Brain microvascular endothelial cell (primary cell): ENCODE results near the gene SLU7.

Experiments
- DNase-seq: peaks from one replicate; pipeline ENCODE4 v3.0.0-alpha.2; 2020
- H3K27ac ChIP-seq: fragments of 250-450 bp; sonication (Bioruptor Pico); 2 replicates; pipeline ENCODE4 v1.5.1; 2020; ENCODE audit warnings: mild to moderate bottlenecking, moderate library complexity
- H3K27me3 ChIP-seq: fragments of 250-450 bp; sonication (Bioruptor Pico); replicated peaks from 2 replicates; pipeline ENCODE4 v1.5.1; 2020; ENCODE audit warnings: mild to moderate bottlenecking
- H3K36me3 ChIP-seq: fragments of 250-450 bp; sonication (Bioruptor Pico); replicated peaks from 2 replicates; pipeline ENCODE4 v1.5.1; 2020; ENCODE audit warnings: mild to moderate bottlenecking
- H3K4me3 ChIP-seq: 2 replicates; pipeline ENCODE4 v1.5.1; 2011; ENCODE audit warnings: low read depth, mild to moderate bottlenecking, control low read depth, low read length, moderate library complexity
- CTCF ChIP-seq: IDR thresholded peaks from 2 replicates; pipeline ENCODE4 v1.5.1; 2011; ENCODE audit warnings: low read depth, mild to moderate bottlenecking, moderate library complexity, low read length, control low read depth, inconsistent platforms; ENCODE audit errors: missing control alignments
- in situ Hi-C: cut with HindIII; loops from 2 replicates; pipeline ENCODE4 v1.10.0; 2017; ENCODE audit warnings: low sequenced_read_pairs, low pct_ligation_motif_present

SLU7 gene

GRCh38 chr5:160418561-160419457, at the start of gene SLU7:
TSS of gene SLU7 (minus strand) at chr5:160419081. CDS start at chr5:160415294, 3,787 bp downstream.
- no peak for TF ChIP-seq CTCF
- peak; percentile 96 for DNase-seq
- Histone ChIP-seq H3K4me3 (peak within 1 kb of the TSS; percentile 92), H3K27me3 (no peaks in the 10 kb centered on the region), H3K27ac (peak within 1 kb of the TSS; percentile 95), H3K36me3 (peaks cover 3% of the 10 kb centered on the region)
- in situ Hi-C loops: no loop called here

GRCh38 chr5:160468363-160468975, 49.6 kb upstream of the SLU7 start:
- Histone ChIP-seq H3K27me3 (no peaks in the 10 kb centered on the region), H3K36me3 (no peaks in the 10 kb centered on the region), H3K27ac (peak overlapping the region; percentile 60), H3K4me3 (peak overlapping the region; percentile 37)
- no peak for TF ChIP-seq CTCF
- DNase-seq: no peak
- in situ Hi-C loops: no loop called here

- in situ Hi-C loops: no loop called here
- DNase-seq: peak; percentile 83
- H3K27ac ChIP-seq: peak overlapping the region; percentile 60
- peak overlapping the region; percentile 37 for H3K4me3 ChIP-seq
- H3K36me3 ChIP-seq: no peaks in the 10 kb centered on the region
- H3K27me3 ChIP-seq: no peaks in the 10 kb centered on the region
- no peak for TF ChIP-seq CTCF
These were observed 48.9 kb upstream of the SLU7 start for GRCh38 chr5:160467555-160468362.

GRCh38 chr5:160466889-160467554, 48.1 kb upstream of the SLU7 start:
- H3K27ac ChIP-seq: peak overlapping the region; percentile 60
- in situ Hi-C loops: no loop called here
- no peaks in the 10 kb centered on the region for H3K27me3 ChIP-seq
- H3K4me3 ChIP-seq: no peak overlapping the region
- TF ChIP-seq CTCF: no peak
- no peaks in the 10 kb centered on the region for H3K36me3 ChIP-seq
- DNase-seq: peak; percentile 50

- Histone ChIP-seq H3K4me3 (no peak overlapping the region), H3K36me3 (no peaks in the 10 kb centered on the region), H3K27ac (no peak overlapping the region), H3K27me3 (no peaks in the 10 kb centered on the region)
- DNase-seq: no peak
- in situ Hi-C loops: no loop called here
- TF ChIP-seq CTCF: no peak
These were observed 47.2 kb upstream of the SLU7 start for GRCh38 chr5:160466116-160466515.
